ENCODE results near the gene TSGA10IP. TPM values are rescaled to one million over a fixed set of nuclear protein-coding genes. Genes with fewer than 3 reads are reported as not detected.
A peak's percentile ranks its signal among the peaks of the same experiment; 100 is the strongest.

TSGA10IP gene
- total RNA-seq, 1 experiment from 2014 or later, result not detected

- peaks cover 5 to 27% of the 10 kb centered on the region in 2 experiments; a peak in 3 of 4 replicates for H3K36me3 ChIP-seq (ENCODE audit: control insufficient read depth in 1 of 2, insufficient read depth in 2 of 2, low read length in 2 of 2)
- BruUV-seq (replicated peaks), result no TSS peak
Measured at GRCh38 chr11:65919573-65920371, 25.5 kb upstream of the TSGA10IP start.

More at GRCh38 chr11:65919573-65920371, 25.5 kb upstream of the TSGA10IP start:
- Histone ChIP-seq H3K27me3 (ENCODE audit: insufficient read depth, low read length) (no peaks in the 10 kb centered on the region), H3K4me2 (ENCODE audit: low read length) (peak overlapping the region; percentile 96), H3K9me2 (ENCODE audit: insufficient read depth) (no peaks in the 10 kb centered on the region), H3K4me3 (replicated peaks in 1 of 2; ENCODE audit: low read depth in 1 of 2, low read length in 2 of 2) (peak overlapping the region; percentile 74 to 94), H3K9ac (ENCODE audit: low read length) (peak overlapping the region; percentile 80), H2AFZ (ENCODE audit: low read depth, low read length, poor library complexity, severe bottlenecking) (no peak overlapping the region), H3K27ac (ENCODE audit: low read depth, low read length) (peak overlapping the region; percentile 71), H3K4me1 (ENCODE audit: control insufficient read depth in 1 of 2, insufficient read depth in 2 of 2, low read length in 2 of 2) (peaks cover 35 to 47% of the 10 kb centered on the region in 2 experiments), H3K79me2 (ENCODE audit: insufficient read depth, low read length) (peaks cover 44% of the 10 kb centered on the region), H4K20me1 (ENCODE audit: insufficient read depth) (no peaks in the 10 kb centered on the region), H3K9me3 (ENCODE audit: control insufficient read depth in 1 of 2, insufficient read depth in 1 of 2, low read depth in 1 of 2, low read length in 2 of 2) (no peaks in the 10 kb centered on the region)
- CTCF ChIA-PET, result interaction anchor here (1.2 kb wide), 1 partner anchor 31 kb away, joined by 4 read pairs; the partner anchor contains the start of gene FIBP
- POLR2A ChIA-PET, result interaction anchor here (0.6 kb wide), 1 partner anchor 29 kb away, joined by 3 read pairs; the partner anchor contains the start of gene CCDC85B
- RAD21 ChIA-PET (ENCODE audit: low non-redundant PET in 1 of 2, low total read pairs in 2 of 2, uncharacterized antibody in 2 of 2, unreplicated experiment in 2 of 2), result no interaction called here
- DNase-seq (ENCODE audit: low read depth, low spot score) (no peak), ATAC-seq (peak; percentile 24)
- intact Hi-C loops (cut with micrococcal nuclease), result no loop called here
- TF ChIP-seq ZBTB33 (IDR thresholded peaks at IDR 0.05; ENCODE audit: extremely low read depth, insufficient replicate concordance, low read length) (no peak), ZFX (IDR thresholded peaks at IDR 0.05) (no peak; the same call in 1 of the 2 replicates), SIN3A (IDR thresholded peaks at IDR 0.05; ENCODE audit: low read depth) (no peak), SRF (IDR thresholded peaks at IDR 0.05; ENCODE audit: low read depth) (no peak), REST (IDR thresholded peaks at IDR 0.05; ENCODE audit: low read depth) (no peak), ZNF274 (IDR thresholded peaks at IDR 0.05; ENCODE audit: low read depth, low read length) (no peak), ATF3 (IDR thresholded peaks at IDR 0.05) (no peak), EZH2phosphoT487 (IDR thresholded peaks at IDR 0.05; ENCODE audit: borderline replicate concordance) (no peak), YY1 (IDR thresholded peaks at IDR 0.05; ENCODE audit: extremely low read depth, insufficient replicate concordance, low read depth, low read length) (no peak), RAD21 (IDR thresholded peaks at IDR 0.05; ENCODE audit: low read depth) (no peak), TCF7L2 (IDR thresholded peaks at IDR 0.05; ENCODE audit: borderline replicate concordance, extremely low read depth, insufficient read depth, insufficient read length) (no peak), EZH2 (IDR thresholded peaks at IDR 0.05) (no peak), POLR2AphosphoS5 (IDR thresholded peaks at IDR 0.05; ENCODE audit: low read depth, low read length) (no peak)
- TF ChIP-seq, protein P1, sequence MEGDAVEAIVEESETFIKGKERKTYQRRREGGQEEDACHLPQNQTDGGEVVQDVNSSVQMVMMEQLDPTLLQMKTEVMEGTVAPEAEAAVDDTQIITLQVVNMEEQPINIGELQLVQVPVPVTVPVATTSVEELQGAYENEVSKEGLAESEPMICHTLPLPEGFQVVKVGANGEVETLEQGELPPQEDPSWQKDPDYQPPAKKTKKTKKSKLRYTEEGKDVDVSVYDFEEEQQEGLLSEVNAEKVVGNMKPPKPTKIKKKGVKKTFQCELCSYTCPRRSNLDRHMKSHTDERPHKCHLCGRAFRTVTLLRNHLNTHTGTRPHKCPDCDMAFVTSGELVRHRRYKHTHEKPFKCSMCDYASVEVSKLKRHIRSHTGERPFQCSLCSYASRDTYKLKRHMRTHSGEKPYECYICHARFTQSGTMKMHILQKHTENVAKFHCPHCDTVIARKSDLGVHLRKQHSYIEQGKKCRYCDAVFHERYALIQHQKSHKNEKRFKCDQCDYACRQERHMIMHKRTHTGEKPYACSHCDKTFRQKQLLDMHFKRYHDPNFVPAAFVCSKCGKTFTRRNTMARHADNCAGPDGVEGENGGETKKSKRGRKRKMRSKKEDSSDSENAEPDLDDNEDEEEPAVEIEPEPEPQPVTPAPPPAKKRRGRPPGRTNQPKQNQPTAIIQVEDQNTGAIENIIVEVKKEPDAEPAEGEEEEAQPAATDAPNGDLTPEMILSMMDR (IDR thresholded peaks at IDR 0.05 in 2 of 3, conservative IDR thresholded peaks at IDR 0.05 in 1 of 3; ENCODE audit: borderline replicate concordance in 1 of 3, insufficient read depth in 1 of 3, low read depth in 2 of 3, low read length in 2 of 3), result no peak
- TF ChIP-seq, protein P2, sequence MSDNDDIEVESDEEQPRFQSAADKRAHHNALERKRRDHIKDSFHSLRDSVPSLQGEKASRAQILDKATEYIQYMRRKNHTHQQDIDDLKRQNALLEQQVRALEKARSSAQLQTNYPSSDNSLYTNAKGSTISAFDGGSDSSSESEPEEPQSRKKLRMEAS (IDR thresholded peaks at IDR 0.05), result no peak
